HG02885 (cell line): ENCODE results near the gene NPPB.

Experiments
- ATAC-seq: cut with Tn5 transposase; IDR thresholded peaks from one replicate; pipeline ENCODE4 v1.9.1; 2021; ENCODE audit warnings: mild to moderate bottlenecking; ENCODE audit not compliant: unreplicated experiment, poor library complexity

Gene NPPB

DNA sequence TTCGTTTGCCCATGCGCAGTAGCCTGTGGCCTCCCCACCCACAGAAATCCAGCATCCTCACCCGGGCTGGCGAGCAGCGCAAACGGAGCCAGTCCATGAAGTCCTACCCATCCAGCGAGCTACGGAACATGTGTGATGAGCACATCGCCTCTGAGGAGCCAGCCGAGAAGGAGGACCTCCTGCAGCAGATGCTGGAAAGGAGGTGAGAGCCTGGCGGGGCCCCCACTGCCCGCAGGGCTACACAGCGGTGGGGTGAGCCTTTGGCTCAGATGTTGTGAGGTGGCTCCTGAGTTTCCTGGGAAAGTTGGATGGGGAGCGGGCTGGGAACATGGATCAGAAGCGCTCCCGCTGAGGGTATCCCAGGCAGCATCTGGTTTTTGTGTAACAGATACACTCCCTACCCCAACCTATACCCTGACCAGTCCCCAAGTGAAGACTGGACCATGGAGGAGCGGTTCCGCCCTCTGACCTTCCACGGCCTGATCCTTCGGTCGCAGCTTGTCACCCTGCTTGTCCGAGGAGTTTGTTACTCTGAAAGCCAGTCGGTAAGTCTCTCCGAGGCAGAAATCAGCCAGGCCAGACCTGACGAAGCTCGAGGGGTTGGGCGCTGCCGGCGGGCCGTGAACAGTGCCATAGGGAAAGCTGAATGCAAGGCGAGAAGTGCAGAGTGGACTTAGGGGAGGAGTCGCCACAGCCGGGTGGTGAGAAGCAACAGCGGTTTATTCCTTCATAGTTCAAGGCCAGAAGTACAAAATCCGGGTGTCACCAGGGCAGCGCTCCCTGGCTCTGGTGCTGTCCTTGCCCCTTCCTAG is 21.6 kb downstream of the NPPB start:
- ATAC-seq: no peak

DNA sequence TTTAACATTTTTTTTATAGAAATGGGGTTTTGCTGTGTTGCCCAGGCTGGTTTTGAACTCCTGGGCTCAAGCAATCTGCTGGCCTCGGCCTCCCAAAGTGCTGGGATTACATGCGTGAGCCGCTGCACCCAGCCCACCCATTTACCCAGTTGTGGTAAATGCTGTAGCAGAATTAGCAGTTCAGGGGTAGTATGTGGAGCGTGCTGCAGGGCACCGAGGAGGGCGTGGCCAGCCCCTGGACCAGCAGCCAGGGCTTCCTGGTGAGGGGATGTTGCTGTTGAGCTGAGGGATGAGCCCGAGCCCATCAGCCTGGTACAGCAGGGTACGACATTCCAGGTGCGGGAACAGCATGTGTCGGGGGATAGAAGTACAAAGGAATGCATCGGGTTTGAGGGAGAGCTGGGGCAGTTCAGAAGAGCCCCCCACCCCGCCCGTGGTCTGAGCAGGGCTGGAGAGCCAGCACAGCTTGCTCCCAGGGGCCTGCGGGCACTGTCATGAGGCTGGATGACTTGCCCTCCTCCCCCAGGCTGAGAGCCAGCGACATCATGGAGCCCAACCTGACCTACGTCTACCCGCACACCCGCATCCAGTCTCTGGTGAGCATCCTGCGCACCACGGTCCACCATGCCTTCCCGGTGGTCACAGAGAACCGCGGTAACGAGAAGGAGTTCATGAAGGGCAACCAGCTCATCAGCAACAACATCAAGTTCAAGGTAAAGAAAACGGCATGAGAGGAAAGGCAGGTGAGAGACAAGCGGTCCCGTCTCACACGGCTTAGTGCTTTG is 23.1 kb downstream of the NPPB start:
- no peak for ATAC-seq

DNA sequence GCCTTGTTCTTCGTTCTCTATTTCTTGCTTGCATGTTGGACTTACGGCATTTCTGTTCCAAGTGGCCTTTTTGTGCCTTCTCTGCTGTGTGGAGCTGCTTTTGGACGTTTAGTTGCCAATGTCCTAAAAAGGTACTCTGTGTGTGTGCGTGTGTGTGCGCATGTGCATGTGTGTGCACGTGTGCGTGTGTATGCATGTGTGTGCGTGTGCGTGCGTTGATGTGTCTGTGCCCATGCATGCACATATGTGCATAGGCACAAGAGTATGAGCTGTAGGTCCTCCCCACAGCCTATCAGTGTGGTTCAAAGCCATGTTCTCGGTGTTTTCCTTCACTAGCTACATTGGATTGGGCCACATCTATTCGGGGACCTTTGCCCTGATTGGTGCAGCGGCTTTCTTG is 24.8 kb downstream of the NPPB start:
- no peak for ATAC-seq

DNA sequence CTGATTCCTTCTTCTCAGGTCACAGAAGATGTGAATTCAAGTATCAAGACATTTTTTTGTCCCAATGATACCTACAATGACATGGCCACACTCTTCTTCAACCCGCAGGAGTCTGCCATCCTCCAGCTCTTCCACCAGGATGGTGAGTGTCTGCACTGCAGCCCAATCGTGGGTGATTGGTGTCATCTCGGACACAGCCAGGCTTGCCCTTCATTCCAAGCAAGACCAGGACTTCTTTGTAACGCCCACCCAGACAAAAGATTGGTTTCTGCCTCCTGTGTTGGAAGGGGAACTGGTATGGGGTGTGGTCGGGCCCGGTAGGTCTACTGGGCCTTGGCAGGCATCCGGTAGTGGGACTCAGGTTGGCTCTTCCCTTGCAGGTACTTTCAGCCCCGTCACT is 25.2 kb downstream of the NPPB start:
- ATAC-seq: no peak

DNA sequence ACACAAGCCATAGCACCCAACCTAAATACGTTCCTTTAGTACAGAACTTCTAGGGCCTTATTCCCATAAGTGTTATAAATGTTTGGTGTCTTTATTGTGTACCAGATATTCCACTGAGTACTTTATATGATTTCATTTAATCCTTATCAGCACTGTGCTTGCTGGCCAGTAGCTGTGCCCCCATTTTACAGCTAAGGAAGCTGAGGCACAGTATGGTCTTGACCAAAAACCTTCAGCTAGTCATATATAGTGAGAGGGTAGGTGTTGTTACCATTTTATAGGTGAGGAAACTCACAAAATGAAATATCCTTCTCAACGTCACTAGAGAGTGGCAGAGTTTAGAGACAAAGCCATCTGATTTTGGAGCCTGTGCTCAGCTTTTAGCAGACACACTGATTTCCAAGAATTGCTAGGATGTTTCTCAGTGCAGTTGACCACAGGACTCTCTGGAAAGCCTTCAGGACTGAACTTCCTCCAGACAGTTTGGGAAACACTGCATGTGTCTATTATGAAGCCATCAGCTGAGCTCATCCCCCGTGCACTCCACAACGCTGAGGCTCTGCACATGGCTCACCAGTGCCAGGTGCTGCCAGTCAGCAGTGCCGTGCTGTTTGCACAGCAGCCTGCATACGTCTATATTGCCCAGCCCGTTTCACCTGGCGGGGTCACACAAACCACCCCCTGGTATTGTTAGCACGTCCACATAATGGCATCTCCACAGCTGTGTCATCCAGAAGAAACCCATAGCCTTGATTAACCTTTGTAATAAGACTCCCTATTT is 26.6 kb downstream of the NPPB start:
- ATAC-seq: no peak

DNA sequence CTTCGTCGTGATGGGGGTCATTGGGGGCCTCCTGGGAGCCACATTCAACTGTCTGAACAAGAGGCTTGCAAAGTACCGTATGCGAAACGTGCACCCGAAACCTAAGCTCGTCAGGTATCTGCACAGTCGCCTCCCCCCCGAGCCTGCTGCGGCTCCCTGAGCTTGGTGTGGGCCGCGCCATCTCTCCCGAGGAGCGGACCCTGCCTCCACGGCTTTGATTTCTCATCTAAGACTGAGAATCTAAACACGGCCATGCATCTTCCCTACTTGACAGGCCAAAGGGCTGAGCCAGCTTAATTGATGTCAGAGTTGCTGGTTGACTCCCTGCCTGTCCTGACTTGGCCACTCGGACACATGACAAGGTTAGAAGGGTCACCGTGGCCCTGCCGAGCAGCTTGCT is 30.2 kb downstream of the NPPB start:
- no peak for ATAC-seq

DNA sequence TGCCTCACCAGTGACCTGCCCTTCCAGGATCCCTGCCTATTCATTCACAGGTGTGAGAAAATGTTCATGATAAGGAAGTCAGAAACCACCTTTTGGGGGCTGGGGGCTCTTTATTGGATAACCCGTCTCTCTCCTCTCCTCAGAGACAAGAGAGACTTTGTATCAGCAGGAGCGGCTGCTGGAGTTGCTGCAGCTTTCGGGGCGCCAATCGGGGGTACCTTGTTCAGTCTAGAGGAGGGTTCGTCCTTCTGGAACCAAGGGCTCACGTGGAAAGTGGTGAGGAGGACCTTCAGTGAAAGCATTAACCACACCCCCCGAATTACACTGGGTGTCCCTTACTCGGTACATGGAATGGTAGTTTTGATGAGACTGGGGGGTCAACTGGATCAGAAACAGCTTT is 31.8 kb downstream of the NPPB start:
- no peak for ATAC-seq

DNA sequence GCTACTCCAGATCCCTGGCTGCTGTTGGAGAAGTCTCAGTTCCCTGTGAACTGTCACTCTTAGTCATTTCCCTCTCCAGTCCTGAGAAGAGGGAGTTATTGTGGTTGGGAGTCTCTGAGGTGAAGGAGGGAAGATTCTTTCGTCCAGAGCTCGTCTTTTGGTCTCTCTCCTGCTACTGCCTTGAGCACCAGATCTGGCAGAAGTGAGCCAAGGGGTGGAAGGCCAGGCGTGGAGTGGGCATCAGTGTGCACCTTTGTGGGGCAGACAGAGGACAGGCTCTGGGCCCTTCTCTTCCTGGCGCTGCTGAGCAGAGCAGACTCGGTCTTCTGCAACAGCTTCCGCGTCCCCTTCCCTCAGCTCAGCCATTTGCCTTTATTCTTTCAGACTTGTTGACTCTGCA is 33.6 kb downstream of the NPPB start:
- no peak for ATAC-seq

DNA sequence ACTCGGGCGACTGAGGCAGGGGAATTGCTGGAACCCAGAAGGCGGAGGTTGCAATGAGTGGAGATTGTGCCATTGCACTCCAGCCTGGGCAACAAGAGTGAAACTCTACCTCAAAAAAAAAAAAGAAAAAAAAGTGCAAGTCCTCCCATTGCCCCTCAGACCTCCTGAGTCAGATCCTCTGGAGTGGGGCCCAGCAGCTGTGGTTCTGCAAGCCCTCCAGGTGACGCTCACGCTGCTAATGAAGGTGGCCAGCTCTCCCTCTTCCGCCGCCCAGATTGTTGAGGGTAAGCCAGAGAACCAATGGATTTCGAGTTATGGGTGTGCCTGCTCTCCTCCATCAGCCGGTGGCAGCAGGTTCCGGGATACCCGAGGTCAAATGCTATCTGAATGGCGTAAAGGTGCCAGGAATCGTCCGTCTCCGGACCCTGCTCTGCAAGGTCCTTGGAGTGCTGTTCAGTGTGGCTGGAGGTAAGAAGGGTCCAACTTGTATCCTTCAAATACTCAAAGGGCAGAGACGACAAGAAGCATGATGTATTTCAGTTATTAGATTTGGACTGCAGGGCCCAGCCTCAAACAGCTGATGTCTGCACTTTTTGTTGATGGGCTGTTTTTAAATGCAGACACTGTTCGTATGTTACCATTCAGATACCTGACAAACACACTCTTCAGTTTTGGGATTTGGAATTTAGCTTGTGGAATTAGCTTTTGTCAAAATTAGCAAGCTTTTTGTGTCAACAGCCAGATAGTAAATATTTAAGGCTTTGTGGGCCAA is 35.2 kb downstream of the NPPB start:
- no peak for ATAC-seq

DNA sequence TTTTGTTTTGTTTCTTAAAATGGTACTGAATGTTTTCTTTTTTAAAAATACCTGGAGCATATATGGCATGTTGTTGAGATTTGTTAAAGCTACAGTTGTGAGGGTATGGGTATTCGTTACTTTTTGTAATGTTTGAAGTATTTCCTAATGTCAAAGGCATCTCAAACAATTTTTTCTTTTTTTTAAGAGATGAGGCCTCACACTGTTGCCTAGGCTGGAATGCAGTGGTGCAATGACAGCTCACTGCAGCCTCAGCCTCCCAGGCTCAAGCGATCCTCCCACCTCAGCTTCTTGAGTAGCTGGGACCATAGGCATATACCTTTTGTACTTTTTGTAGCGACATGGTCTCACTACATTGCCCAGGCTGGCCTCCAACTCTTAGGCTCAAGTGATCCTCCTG is 36.7 kb downstream of the NPPB start:
- ATAC-seq: no peak

DNA sequence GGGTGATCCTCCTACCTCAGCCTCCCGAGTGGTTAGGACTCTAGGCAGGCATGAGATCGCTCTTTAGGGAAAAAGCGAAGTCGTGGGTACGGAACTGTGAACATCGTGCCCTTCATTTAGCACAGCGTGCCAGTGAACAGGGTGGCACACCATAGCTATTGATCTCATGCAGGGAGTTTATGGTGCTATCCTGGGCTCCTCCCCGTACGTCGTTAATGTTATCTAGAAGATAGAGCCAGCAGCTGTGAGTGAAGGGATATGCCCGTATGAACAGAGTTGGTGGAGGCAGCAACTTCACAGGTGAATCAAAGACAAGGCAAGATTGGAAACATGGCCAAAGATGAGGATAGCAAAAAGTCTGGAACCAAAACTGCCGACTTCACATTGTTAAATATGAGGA is 41.6 kb downstream of the NPPB start:
- ATAC-seq: no peak

DNA sequence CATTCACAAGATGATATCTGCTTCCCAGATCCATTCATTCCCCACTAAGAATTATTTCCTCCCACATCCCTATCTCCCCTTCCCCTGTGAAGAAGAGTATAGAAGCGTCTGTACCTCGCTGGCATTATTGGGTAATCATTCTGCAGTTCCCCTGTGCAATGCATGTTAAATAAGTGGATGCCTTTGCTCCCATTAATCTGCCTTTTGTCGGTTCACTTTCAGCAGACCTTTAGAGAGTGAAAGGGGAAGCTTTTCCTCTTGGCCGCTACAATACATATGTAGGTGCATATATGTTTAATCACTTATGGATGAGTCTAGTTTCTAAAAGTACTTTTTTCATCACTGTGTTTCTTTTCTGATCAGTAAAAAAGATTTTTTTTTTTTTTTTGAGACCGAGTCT is 45.7 kb downstream of the NPPB start:
- ATAC-seq: no peak
